HG02623 (cell line): ENCODE measurements around the gene NFKB2.

ENCODE experiments used
- ATAC-seq: cut with Tn5 transposase; IDR thresholded peaks from one replicate; pipeline ENCODE4 v1.9.1; 2021; ENCODE audit warnings: moderate library complexity; ENCODE audit not compliant: unreplicated experiment

NFKB2 gene

DNA sequence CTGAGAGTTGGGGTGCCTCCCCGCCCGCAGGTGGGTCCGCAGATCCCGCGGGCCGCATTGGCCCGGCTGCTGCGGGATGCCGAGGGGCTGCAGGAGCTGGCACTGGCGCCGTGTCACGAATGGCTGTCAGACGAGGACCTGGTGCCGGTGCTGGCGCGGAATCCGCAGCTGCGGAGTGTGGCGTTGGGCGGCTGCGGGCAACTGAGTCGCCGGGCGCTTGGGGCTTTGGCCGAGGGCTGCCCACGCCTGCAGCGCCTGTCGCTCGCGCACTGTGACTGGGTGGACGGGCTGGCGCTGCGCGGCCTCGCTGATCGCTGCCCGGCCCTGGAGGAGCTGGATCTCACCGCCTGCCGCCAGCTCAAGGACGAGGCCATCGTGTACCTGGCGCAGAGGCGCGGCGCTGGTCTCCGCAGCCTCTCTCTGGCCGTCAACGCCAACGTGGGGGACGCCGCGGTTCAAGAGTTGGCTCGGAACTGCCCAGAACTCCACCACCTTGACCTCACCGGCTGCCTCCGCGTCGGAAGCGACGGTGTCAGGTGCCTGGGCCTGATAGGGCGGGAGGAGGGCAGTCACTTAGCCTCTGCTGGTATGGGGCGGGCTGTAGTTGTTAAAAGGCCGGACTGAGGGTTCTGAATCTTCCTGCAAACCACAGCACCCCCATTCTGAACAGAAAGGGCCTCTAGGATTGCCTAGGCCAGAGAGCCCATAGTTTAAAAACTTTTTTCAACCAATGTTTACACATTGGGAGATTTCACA lies 26.4 kb downstream of the NFKB2 start:
- no peak for ATAC-seq

DNA sequence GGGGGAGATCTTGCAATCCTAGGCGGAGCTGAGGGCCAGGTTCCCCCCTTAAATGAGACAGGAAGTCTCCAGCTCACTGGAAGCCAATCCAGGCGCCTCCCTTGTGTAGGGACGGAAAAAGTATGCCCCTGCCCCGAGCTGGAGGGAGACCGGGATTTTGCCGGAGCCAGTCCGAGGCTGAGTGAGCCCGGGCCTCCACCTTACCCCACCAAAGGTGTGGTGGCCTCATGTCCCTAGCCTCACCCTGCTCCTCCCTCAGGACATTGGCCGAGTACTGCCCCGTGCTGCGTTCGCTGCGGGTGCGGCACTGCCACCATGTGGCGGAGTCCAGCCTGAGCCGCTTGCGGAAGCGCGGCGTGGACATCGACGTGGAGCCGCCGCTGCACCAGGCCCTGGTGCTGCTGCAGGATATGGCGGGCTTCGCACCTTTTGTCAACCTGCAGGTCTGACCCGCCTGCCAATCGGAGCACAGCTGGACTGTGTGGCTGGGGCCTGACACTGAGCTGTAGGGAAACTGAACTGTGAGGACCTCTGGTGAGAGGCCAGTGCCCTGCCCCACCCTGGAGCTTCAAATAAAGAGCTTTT lies 27.1 kb downstream of the NFKB2 start:
- ATAC-seq = no peak

DNA sequence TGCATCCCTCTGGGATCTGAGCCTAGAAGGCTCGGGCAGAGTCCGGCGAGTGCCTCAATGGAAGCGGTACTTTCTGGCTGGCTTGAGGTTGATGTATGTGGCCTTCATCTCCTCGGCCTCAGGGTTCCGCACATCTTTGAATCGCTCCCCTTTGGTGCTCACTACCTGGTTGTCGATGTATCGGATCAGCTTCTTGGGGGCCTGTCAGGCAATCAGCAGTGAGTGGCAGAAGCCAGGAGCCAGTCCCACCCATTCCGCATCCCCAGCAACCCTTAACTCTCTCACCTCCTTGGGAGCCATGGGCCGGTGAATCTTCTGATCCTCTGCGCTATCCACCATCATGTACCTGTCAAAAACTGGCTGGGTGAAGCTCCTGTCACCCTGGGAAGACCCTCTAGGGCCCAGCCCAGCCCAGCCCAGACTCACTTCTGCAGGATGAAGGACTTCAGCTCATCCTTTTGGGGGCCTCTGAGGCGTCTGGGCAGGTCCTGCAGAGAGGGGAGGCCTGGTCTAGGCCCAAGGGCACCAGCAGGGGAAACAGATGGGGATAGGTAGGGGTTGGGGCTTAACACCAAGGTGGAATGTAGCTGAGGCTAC lies 28.0 kb downstream of the NFKB2 start:
- ATAC-seq = no peak

DNA sequence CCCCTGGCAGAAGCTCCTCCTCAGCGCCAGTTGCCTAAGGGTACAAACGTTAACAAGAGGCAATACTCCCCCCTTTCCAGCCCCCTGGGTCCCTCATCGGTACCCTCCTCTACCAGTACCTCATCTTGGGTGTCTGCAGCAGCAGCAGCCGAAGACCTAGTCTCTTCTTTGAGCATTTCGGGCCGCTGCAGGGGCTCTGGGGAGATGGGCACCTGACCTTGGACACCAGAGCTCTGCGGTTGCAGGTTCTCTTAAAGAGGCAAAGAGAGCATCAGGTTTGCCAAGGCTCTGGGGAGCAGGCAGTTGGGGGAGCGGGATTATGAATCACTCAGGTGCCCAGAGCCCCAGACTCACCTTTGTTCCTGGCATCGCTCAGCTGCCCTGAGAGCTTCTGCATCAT lies 28.6 kb downstream of the NFKB2 start:
- ATAC-seq = no peak

DNA sequence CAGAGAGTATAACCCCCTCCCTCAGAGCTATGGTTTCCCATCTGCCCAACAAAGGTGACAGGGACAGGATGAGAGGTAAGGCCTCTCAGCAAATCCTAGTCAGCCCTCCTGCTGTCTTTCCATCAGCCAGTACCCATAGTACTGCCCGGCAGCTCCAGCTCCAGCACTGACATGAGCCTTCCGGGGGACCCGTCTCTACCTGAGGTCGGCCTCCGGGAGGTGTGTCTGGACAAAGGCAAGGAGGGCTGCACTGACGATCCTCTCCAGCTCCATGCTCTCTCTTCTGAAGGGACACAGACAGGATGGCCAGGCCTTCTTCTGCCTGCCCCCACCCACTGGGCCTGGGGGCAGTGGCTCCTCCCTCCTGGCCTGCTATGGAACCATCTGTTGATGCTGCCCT lies 29.4 kb downstream of the NFKB2 start:
- ATAC-seq = no peak

DNA sequence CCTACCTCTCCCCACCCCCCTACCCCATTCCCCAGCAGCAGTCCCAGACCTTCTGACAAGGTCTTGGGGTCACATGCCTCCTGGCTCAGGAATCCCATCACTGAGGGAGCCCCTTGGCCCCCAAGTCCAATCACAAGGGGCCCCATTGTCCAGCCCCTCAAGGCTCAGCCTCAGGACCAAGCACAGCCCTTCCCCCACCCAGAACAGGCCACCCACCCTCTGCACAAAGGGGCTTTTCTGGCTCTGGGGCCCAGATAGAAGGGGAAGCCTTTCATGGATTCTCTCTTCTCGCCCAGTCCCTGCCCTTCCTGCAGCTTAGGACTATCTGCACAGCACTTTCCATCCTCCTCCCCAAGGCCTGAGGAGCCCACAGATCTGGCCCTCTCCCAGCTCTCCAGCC lies 29.9 kb downstream of the NFKB2 start:
- ATAC-seq = no peak

DNA sequence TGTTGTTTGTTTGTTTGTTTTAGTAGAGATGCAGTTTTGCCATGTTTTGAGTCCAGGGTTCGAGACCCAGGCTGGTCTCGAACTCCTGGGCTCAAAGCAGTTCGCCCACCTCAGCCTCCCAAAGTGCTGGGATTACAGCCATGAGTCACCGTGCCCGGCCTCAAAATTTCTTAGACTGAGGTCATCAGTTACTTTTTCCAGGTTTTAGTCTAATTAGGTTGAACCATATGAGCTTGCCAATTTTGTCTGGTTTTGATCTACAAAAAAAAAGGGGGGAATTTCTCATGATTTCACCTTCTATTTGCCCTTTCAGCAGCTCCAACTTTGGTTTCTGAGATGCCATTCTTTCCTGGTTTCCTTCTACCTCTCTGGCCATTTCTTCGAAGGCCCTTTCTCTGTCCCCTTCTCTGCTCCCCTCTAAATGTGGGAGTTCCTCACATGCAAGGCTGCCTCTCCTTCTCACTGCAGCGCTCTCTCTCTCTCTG lies 31.3 kb downstream of the NFKB2 start:
- ATAC-seq = no peak

DNA sequence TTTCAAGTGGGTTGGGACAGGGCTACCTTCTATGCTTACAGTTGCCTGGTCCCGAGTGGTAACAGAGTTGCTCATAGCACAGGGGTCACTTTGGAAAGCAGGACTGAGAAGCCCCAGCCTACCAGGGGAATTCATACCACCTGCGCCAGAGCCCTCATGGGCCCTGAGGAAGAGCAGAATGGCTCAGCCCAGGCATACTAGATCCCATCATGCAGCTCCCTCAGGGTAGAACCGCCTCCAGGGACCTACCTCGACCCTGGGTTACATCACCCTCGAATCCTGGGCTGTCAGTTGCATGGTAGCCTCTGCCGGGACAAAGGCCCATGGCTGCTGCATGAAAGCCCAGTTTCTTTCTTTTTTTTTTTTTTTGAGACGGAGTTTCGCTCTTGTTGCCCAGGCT lies 34.0 kb downstream of the NFKB2 start:
- ATAC-seq = no peak

DNA sequence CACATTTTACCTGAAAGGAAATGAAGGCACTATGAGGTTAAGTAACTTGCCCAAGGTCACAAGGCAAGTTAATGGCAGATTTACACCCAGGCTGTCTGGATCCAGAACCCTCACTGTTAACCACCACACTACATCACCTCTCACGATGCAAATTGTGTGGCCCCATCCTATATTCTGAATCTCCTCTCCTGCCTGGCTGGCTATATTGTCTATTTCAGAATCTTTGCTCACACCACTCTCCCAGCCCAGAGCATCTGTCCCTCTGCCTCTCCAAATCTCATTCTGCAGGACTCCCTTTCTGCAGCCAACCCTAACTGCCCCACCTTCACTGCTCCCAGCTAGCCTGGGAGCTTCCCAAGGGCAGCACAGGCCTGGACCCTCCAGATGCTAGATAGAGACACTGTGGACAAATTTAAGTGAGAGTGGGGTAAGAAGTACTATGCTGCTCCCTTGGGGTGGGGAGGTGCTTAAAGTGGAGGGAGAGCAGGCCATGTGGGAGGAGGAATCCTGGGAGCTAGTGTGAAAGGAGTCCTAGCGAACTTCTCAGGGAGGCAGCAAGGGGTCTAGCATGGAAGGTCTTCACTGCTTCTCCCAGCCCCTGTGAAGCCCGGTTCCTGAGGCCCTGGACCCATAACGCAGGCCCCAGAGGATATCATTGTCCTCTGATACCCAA lies 36.1 kb downstream of the NFKB2 start:
- ATAC-seq = no peak

DNA sequence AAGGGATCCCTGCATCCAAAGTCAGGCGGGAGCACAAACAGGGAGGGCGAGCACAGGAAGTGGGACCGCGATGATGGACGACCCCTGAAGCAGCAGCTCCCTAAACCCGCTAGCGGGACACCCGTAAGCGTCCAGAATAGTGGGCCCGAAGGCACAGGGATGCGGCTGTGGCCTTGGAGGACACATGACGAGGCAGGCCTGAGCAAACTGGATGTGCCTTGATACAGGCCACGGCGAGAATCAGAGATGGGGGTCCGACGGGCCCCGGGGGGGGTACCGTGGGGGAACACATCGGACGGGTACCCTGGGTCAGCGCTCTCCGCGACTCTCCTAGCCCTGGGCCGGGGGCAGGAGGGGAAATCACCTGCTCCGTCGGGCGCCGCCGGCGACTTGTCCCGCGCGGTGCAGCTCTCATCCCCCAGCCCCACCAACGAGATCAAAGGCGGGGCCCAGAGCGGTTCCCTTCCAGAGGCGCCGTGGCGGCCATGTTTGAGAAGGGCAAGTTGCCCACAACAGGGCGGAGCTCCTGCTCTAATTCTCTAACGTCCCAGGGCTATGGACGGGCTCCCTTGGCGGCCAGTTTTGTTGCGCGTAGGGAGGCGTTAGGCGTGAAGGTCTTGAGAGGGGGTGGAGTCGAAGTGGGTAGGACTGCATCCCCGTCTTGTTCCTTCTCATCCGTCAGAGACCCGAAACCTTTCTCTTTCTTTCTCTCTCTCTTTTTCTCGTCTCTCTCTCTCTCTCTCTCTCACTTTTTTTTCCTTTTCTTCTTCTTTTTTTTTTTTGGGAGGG lies 36.9 kb downstream of the NFKB2 start, which contains the start of gene CUEDC2:
Gene CUEDC2, minus strand, starts transcription at position 413 of the 789 bp plus-strand sequence. CDS start 7,386 bp downstream, outside the sequence.
- peak; percentile 81 for ATAC-seq

DNA sequence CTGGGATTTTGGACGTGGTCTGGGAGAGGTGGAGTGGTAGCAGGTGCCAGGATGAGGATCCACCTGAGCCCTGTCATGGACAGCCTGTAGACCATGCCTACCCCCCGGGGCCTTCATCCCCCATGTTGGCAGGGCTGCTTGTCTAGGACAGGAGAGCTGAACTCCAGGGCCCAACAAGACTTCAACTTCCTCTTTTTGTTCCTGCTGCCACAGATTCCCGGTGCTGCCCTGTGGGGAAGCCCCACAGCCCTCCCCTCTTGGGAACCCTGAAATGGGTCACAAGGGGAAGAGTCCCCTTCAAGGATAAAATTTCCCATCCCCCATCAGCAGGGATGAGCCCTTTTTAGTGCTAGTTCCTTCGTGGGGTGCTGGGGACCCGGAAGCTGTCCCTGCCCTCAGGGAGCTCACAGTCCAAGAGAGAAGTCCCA lies 38.1 kb downstream of the NFKB2 start:
- ATAC-seq = no peak

DNA sequence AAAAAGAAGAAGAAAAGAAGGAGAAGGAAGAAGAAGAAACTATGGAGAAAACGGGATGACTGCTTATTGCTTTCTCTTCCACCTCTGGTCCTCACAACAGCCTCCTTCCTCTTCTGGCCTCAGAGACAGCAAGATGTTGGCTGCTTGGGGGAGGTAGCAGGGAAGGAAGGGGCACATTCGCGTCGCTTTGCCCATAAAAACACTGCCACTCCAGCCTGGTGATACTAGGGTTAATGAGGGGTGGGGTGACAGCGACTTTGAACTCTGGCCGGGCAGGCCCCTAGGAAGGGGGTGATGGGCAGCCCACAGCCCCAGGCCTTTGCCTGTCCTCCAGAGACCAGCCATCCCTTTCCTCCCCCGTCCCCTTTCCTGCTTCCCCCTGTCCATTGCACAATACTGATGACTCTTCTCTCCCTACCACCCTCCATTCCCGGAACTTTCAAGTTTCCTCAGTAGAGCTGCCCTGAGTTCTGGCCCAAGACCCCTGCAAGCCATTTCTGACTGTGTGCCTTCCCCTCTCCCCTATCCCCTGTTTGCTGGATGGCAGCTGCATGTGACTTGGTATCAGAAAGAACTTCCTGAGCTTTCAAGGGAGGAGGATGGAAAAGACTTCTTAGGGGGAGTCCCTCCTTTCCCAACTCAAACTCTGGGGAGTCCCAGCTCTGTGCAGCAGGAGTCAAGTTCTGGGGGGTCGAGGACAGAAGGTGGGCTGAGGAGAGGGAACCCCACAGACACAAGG lies 39.1 kb downstream of the NFKB2 start:
- ATAC-seq = no peak

DNA sequence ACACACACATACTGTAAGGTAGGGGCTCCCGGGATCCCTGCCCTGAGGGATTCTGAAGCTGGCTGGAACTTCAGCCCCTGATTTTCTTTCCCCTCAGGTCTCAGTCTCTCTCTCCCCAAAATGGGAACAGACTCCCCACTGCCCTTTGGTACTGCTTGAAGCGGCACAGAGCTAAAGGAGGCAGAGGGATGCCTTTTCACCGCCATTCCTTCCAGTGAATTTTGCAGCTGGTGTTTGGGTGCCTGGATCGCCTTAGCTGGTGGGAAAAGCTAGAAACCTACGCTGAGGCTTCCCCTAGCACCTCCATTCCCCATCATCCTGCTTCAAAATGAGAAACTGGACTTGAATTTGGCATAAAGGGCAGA lies 39.6 kb downstream of the NFKB2 start:
- no peak for ATAC-seq

DNA sequence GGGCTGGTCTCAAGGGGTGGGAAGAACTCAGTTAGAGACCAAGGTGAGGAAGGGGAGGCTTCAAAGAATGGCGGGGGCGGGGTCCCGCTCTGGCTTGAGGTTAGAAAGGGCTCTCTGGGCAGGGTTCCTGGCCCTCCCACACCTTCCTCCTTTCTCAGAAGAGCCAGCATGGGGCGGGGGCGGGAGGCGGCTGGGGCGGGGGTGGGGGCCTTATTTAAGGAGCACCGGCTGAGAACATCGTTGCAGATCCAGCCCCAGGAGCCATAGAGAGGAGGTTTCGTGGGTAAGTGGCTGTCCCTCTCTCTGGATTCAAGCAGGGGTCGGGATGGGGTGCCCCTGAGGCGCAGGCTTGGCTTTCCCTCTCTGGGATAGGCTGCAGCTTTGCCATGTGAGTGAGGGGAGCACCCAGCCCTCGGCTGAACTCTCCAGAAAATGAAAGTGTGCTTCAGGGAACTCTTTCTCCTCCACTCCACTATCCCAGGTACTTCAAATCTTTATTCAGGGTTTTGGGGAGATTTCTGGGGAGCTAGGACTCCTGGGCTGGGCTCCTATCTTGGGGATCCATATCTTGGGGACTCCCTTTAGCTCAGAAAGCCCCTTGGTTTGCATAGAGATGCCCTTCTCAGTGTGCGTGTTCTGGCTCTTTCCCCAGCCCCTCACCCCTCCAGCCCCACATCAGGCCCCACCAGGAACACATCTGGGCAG lies 40.2 kb downstream of the NFKB2 start:
- no peak for ATAC-seq

DNA sequence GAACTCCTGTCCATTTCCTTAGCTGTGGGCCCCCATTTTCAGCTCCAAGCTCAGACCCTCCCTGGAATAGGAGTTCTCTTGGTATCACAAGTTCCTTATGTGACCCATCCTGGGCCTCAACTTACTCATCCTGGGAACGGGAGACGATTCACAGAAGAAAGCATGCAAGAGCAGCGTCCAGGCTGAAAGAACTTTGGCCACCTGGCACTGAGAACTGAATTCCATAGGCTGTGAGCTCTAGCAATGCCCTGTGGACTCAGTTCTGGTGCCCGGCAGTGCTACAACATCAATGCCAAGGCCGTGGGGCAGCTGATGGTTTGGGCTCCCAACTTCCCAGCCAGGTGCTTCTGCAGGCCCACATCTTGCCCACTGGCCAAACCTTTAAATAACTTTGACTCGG lies 40.8 kb downstream of the NFKB2 start:
- no peak for ATAC-seq

DNA sequence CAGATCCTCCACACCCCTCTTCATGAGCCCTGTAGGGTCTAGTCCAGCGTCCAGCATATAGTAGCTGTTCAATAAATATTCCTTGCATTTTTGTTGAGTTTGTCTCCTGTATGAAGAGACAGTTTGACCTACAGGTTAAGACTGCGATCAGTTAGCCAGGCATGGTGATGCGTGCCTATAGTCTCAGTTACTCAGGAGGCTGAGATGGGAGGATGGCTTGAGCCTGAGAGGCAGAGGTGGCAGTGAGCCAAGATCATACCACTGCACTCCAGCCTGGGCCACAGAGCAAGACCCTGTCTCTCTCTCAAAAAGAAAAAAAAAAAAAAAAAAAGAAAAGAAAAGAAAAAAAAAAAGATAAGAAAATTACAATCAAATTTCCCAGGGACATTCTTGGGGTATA lies 42.0 kb downstream of the NFKB2 start:
- ATAC-seq = no peak

DNA sequence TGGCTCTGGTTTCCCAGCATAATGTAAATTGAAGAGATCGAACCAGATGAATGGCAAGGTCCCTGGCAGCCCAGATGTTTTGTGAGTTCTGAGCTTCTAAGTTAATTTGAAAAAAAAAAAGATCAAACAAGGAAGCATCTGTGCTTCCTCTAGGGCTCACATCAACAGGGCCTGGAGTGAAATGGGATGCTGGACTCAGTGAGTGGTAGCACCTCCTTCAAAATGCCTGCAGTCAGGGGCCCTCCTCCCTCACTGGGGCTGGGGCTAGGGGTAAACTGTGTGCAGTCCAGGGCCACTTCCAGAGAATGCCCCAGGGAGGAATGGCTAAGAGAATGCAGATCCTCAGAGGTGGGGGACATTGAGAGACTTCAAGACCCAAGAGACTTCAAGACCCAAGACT lies 42.9 kb downstream of the NFKB2 start:
- no peak for ATAC-seq

DNA sequence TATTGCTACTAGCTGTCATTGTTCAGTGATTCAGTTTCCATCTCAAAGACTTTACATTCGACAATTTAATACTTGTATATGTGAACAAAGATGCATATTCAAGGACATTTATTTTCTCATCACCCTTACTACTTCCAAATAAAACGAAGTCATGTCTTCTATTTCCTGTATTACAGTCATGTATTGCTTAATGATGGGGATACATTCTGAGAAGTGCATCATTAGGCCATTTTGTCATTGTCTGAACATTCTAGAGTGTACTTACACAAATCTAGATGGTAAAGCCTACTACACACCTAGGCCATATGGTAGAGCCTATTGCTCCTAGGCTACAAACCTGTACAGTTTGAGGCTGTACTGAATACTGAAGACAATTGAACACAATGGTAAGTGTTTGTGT lies 49.3 kb downstream of the NFKB2 start:
- ATAC-seq = no peak

DNA sequence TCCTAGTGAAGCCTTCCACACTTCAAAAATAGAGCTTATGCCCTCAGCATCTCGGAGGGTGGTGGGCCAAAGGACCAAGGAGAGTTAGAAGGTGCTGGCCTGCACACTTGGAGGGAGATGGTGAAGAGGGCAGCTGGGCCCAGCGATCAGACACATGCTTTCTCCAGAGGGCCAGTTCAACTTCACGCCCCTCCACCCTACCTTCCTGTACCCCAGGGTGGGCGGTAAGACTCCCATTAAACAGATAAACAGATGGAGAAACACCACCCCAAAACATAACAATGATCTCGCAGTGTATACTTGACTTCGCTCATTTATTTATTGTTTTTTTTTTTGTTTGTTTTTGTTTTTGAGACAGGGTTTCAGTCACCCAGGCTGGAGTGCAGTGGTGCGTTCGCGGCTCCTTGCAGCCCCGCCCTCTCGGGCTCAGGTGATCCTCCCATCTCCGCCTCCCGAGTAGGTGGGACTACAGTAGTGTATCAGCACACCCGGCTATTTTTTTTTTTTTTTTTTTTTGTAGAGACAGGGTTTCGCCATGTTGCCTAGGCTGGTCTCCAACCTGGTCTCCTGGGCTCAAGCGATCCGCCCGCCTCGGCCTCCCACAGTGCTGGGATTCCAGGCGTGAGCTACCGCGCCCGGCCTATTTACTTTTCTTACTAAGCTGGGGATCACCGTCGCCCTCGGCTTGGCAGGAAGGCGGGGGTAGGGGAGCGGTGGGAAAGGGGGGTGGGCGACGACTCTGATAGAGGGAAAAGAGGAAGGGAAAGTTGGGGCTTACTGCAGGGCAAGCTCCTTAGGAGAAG lies 54.0 kb downstream of the NFKB2 start:
- ATAC-seq = peak; percentile 36
